GM18868 (cell line): ENCODE results near the gene GLO1.

Experiments
- ATAC-seq: cut with Tn5 transposase; IDR thresholded peaks from one replicate; pipeline ENCODE4 v1.9.1; 2021; ENCODE audit warnings: mild to moderate bottlenecking, moderate library complexity; ENCODE audit not compliant: unreplicated experiment

The GLO1 gene

GRCh38 chr6:38631186-38631783 is 71.7 kb downstream of the GLO1 start:
- no peak for ATAC-seq
